MM.1S (cell line): ENCODE data around the gene FAM186B.

Source experiments
- CTCF ChIP-seq: fragments of 300-600 bp; sonication (generic); IDR thresholded peaks from 2 replicates; pipeline ENCODE4 v1.5.1; 2016; ENCODE audit warnings: antibody characterized with exemption, low read length, mixed read lengths
- EZH2phosphoT487 ChIP-seq: fragments of 300-600 bp; sonication (generic); IDR thresholded peaks from 2 replicates; pipeline ENCODE4 v1.6.1; 2018; ENCODE audit warnings: antibody characterized with exemption, low read length

GRCh38 chr12:49562831-49563230 lies 42.6 kb downstream of the FAM186B start:
- no peak for TF ChIP-seq CTCF
- TF ChIP-seq EZH2phosphoT487 = no peak
